T-helper 22 cell (primary cell): Measurements from ENCODE around the gene ATP6V0C.
"Not testable (repeated sequence)": the region's sequence is repeated elsewhere in the genome, so short reads cannot be mapped to it uniquely, and the experiment has no call there.

Experiments
- DNase-seq: peaks from one replicate; pipeline ENCODE4 v3.0.0-alpha.2; 2020; ENCODE audit warnings: low read depth

ATP6V0C gene

GRCh38 chr16:2529061-2529931 lies 15.5 kb downstream of the ATP6V0C start:
- no peak for DNase-seq

DNA sequence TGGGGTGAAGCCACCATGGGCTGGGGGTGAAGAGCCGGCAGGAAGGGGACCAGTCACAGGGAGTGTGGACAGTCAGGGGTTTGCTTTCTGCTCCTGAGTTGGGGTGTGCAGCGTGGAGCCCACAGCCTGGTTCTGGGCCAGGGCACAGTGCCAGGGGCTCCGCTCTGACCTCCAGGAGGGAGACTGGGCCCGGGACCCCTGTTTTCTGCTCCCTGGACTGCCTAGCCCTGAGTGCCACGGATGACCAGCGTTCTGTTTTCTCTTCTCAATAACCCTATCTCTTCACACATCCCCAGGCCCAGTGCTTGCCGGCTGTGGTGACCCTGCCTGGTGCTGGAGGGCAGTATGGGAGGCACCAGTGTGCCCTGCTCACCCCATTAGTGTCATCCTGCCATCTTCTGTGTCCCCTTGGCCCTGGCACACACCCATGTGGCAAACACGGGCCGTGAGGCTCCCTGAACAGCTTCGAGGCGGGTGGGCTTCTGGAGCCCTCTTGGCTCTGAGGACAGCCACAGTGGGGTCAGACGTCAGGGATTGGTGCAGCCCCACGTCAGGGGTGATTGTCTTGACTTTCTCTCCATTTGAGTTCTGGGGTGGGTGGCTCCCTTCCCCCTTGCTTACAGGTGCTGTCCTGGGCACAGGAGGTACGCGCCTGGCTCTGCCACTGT lies 16.3 kb downstream of the ATP6V0C start:
- no peak for DNase-seq

DNA sequence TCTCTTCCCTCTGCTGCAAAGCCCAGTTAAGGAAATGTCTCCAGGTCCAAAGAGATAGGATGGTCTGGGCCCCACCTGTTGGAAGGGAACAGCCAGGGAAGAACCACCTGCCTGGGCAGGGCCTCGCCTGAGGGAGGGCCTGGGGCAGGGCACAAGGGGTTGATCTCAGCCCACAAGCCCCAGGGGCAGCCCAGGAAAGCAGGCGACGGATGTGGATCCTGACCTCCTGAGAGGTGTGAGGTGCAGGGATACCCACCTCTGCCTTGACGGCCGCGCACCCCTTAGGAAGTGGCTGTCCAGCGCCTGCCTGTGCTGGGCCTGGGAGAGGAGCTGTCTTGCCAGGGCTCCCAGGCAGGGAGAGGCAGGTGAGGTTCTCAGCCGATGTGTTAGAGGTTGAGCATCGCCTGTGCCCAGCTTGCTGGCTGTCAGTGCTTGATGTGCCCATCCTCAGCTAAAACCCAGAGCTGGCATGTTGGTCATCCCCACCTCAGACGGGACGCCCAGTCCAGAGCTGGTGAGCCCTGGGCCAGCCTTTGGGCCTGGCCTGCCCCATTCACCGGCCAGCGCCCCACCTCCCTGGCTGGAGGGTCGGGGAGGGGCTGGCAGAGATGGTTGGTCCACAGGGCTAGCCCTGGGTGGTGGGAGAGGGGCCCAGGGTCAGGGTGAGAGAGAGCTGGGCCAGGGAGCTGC lies 17.0 kb downstream of the ATP6V0C start:
- DNase-seq = no peak

DNA sequence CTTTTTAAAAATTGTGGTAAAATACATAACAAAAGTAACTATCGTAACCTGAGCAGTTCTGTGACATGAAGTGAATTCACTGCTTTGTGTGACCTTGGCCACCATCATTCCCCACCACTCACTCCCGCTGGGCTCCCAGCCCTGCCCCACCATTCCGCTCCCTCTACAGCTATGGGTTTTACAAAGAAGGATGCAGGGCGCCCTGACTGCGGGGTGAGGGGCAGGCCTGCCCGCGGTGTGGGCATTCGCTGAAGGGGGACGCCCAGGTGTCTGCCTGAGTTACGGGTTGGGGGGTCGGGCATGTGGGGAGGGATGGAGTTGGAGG lies 17.6 kb downstream of the ATP6V0C start, which contains the start of gene CEMP1:
Gene CEMP1 (minus strand): TSS at position 38 of the 325 bp plus-strand sequence. CDS start 335 bp downstream, outside the sequence.
- no peak for DNase-seq

GRCh38 chr16:2531696-2532493 lies 18.1 kb downstream of the ATP6V0C start:
- peak; percentile 95 for DNase-seq

DNA sequence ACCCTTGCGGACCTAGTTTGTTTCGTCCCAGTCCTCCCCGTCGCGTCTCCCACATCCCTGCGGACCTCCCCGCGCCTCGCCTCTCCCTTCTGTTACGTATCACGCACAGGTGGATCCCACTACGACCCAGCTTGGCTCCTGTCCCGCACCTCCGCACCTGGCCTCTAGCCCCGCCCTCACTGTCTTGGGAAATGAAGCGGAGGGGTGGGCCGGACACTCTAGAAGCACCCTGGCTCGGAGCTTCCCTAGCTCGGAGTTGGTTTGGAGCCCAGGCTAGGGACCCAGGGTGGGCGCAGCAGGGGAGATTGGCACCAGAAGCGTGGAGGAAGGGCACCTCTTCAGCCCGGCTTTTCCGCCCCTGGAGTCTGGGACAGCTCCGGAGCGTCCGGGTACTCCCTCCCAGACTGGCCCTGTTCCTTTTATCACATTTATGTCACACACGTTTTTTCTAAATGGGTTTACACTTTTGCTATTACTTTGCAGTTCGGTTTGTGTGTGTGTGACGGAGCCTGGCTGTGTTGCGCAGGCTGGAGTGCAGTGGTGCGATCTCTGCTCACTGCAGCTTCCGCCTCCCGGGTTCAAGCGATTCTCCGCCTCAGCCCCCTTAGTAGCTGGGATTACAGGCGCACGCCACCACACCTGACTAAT lies 18.9 kb downstream of the ATP6V0C start:
- peak; percentile 51 for DNase-seq

GRCh38 chr16:2533142-2533755 lies 19.5 kb downstream of the ATP6V0C start:
- DNase-seq = not testable (repeated sequence)

- no peak for DNase-seq
Measured at GRCh38 chr16:2533912-2534311, 20.2 kb downstream of the ATP6V0C start.

DNA sequence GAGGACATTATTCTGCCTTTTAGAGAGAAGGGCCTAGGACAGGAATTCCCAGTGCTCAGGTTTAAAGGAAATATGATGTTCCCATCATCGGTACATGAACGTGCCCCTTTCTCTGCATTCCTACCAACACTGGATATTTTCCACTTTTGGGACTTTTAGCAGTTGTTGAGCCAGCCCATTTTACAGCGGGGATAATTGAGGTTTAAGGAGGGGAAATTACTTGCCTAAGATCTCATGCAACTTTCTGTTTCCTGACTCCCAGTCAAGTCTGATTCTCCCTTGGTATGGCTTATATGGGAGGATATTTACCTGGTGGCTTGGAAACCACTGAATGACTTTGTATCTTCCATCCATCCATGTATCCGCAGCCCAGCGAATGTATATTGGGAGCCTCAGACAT lies 20.6 kb downstream of the ATP6V0C start:
- DNase-seq = not testable (repeated sequence)

- DNase-seq = no peak
Measured at GRCh38 chr16:2535625-2536013, 21.9 kb downstream of the ATP6V0C start.

DNA sequence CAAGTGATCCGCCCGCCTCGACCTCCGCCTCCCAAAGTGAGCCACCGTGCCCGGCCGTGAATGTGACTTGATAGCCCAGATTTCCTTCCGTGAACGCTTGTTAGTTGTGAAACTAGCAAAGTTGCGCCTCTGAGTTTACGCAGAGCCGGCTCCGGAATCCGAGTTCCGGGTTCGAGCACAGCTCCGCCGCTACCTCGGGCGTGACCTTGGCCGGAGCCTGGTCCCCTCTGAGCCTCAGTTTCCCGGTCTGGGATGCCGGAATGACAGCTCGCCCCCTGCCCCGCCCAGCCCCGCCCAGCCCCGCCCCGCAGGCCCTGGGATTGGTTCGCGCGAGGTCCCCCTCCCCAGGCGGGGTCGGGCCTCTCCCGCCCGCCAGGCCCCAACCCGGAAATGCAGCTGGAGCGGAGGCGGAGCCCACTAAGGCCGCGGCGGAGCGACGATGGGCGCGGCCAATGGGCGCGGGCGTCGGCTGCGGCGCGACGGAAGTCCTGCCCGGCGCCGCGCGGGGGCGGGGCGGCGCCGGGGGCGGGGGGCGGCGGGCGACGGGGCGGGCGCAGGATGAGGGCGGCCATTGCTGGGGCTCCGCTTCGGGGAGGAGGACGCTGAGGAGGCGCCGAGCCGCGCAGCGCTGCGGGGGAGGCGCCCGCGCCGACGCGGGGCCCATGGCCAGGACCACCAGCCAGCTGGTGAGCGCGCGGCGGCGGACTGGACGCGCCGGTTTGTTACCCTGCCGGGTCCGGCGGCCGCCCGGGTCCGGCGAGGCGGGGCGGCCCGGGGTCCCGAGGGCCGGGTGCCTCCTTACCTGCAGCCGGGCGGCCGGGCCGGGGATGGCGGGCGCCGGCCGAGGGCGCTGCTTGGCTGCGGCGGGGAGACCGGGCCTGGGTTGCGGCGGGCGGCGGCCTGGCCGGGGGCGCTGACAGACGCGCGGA lies 24.0 kb downstream of the ATP6V0C start, which contains the start of gene PDPK1:
Gene PDPK1 (plus strand): TSS at position 571 of the 929 bp plus-strand sequence. CDS start 92 bp downstream, at position 663.
- DNase-seq = peak; percentile 92

GRCh38 chr16:2539192-2539844 lies 25.6 kb downstream of the ATP6V0C start:
- not testable (repeated sequence) for DNase-seq

DNA sequence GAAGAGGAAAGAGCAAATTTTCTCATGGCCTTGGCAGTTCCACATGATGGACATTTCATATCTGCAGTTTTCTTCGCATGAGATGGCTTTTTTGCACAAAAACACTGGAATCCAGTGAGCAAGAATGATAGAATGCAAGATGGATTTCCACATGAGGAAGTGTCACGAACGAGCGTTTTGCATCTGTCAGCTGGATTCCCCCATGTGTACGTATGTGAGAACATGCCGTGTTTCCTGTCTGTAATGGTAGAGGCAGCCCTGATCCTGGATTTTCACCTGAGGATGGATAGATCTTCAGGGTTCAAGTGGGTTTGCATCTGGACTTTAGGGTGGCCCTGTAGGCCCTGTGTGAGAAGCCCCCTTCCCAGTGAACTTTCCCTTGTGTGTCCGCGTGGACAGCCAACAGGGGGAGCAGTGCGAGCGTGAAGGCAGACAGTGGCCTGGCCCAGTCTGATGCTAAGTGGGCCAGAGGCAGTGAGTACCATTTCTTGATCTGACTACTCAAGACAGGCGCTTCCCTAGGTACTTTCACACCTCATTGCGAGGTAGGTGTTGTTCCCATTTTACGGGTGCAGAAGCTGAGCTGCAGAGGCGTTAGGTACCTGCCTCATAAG lies 26.2 kb downstream of the ATP6V0C start:
- DNase-seq = not testable (repeated sequence)

- not testable (repeated sequence) for DNase-seq
Measured at GRCh38 chr16:2540912-2541311, 27.2 kb downstream of the ATP6V0C start.

GRCh38 chr16:2541409-2541808 lies 27.7 kb downstream of the ATP6V0C start:
- not testable (repeated sequence) for DNase-seq

DNA sequence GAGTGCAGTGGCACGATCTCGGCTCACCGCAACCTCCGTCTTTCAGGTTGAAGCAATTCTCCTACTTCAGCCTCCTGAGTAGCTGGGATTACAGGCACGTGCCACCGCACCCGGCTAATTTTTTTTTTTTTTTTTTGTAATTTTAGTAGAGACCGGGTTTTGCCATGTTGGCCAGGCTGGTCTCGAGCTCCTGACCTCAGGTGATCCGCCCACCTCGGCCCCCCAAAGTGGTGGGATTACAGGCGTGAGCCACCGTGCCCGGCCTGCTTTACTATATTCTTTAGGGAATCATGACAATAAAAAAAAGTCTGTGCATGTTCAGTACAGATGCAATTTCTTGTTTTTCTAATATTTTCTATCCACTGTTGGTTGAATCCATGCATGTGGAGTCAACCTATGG lies 30.0 kb downstream of the ATP6V0C start:
- not testable (repeated sequence) for DNase-seq

DNA sequence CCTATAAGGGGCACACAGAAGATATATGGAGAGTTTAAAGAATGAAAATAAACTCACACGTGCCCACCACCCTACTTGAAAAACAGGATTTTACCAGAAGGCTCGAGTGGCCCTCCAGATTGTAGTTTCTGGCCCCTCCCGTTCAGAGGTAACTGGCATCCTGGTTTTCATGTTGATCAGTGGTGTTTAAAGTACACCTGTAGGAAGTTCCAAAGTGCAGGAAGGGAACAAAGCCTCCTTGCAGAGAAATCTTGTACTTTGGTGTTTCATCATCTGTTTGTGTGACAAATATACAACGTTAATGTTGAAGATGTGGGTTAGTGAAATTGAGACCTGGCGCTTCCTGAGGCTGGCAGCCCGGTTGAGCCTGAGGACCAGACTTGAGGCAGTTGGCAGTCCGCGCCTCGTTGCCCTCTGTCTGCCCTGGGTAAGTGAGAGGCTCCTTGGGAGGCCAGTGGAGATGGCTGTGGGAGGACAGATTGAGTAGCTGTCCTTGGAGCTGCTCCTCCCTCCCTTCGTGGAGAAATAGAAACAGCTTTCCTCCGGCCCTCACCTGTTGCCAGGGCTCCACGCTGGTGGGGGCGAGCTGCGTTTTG lies 36.6 kb downstream of the ATP6V0C start:
- not testable (repeated sequence) for DNase-seq

DNA sequence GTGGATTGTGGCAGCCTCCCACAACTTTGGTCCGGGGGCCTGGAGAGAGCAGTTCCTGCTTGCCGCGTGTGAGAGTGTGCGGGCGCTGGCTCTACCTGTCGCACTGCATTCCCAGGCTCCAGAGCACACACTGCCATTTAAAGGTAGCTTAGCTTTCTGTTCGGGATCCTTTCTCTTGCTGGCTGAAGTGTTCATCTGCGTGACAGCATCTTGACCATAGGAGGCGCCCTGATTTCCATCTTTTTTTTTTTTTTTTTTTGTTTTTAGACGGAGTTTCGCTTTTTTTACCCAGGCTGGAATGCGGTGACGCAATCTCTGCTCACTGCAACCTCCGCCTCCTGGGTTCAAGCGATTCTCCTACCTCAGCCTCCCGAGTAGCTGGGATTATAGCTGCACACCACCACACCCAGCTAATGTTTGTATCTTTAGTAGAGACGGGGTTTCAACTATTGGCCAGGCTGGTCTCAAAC lies 37.7 kb downstream of the ATP6V0C start:
- DNase-seq = not testable (repeated sequence)
